Stomach (tissue), 9 donors: ENCODE results near the gene UCHL5. TPM values are rescaled to one million over a fixed set of nuclear protein-coding genes. Genes with fewer than 3 reads are reported as not detected.
A peak's percentile ranks its signal among the peaks of the same experiment; 100 is the strongest.

Source experiments
- DNase-seq, 2 donors: peaks; one replicate each; pipeline versions ENCODE4 v3.0.0 to v3.0.0-alpha.2; 2013 to 2019
- H3K27ac ChIP-seq, 5 donors: fragments of 200-600 bp in 4 of 5; sonication (generic) in 4 of 5; one replicate each; pipeline ENCODE4 v1.5.1; 2013 to 2019; ENCODE audit warnings: mild to moderate bottlenecking in 1 of 5, moderate library complexity in 1 of 5
- H3K27me3 ChIP-seq, 3 donors: fragments of 200-600 bp; sonication (generic); one replicate each; pipeline ENCODE4 v1.5.1; 2017 to 2019; ENCODE audit warnings: mixed run types in 1 of 3
- H3K36me3 ChIP-seq, 4 donors: fragments of 200-600 bp; sonication (generic); 1 replicate in 3 of 4; 2 replicates in 1 of 4; pipeline ENCODE4 v1.5.1; 2016 to 2019
- H3K4me1 ChIP-seq, 4 donors: fragments of 200-600 bp; sonication (generic); one replicate each; pipeline ENCODE4 v1.5.1; 2016 to 2019
- H3K4me3 ChIP-seq, 4 donors: fragments of 200-600 bp; sonication (generic) in 3 of 4; one replicate each; pipeline ENCODE4 v1.5.1; 2016 to 2019; ENCODE audit warnings: mild to moderate bottlenecking in 1 of 4
- H3K9me3 ChIP-seq, 4 donors: fragments of 200-600 bp; sonication (generic); one replicate each; pipeline ENCODE4 v1.5.1; 2016 to 2019
- EP300 ChIP-seq: sonication (generic); formaldehyde crosslinking; IDR thresholded peaks from one replicate; pipeline ENCODE4 v1.6.1; 2017; ENCODE audit warnings: antibody characterized with exemption
- POLR2A ChIP-seq, 4 donors: fragments of 450-650 bp; IDR thresholded peaks; one replicate each; pipeline ENCODE4 v1.6.1; 2016; ENCODE audit warnings: antibody characterized with exemption in 4 of 4, control low read depth in 2 of 4, mild to moderate bottlenecking in 1 of 4, moderate library complexity in 1 of 4
- POLR2AphosphoS5 ChIP-seq, 3 donors: sonication (generic); formaldehyde crosslinking; IDR thresholded peaks; one replicate each; pipeline ENCODE4 v1.6.1; 2016; ENCODE audit warnings: antibody characterized with exemption in 3 of 3
- WGBS, 5 donors: extraction: QIAGEN DNeasy Blood & Tissue Kit in 3 of 5; methylation state at CpG; one replicate each; pipeline versions ENCODE4 v1.1.5 to v1.1.7; 2013 to 2018; 5-methylcytosine and 5-hydroxymethylcytosine counted together
- intact Hi-C: fragments of 100-400 bp; cut with DNase I; formaldehyde crosslinking; loops from one replicate; pipeline ENCODE4 v1.15.1; 2023; ENCODE audit warnings: low total_unique reads
- polyA plus RNA-seq, 3 donors: library from polyadenylated mRNA; stranded (reverse); fragments of 200-250 nt; gene quantifications; one replicate each; pipeline ENCODE4 v1.2.3, GENCODE V29; 2013
- total RNA-seq, 5 donors: library from RNA; depleted of rRNA; stranded (reverse); fragments of >200 nt; gene quantifications; one replicate each; pipeline versions ENCODE4 v1.1.0 to v1.2.3, GENCODE V29; 2014 to 2016
- TF ChIP-seq, protein P1 (sequence below), 7 experiments: fragments of 450-650 bp in 4 of 7; fragments of 200-600 bp in 3 of 7; sonication (generic) in 3 of 7; IDR thresholded peaks; one replicate each; pipeline ENCODE4 v1.5.1; 2016 to 2019; ENCODE audit warnings: antibody characterized with exemption in 7 of 7, control low read depth in 2 of 7, mild to moderate bottlenecking in 1 of 7
- donor health status: healthy with polysubstance abuse.
- donor health status: Bipolar disorder and iron deficiency.
- donor health status: healthy.

The UCHL5 gene
- total and polyA plus RNA-seq, 8 donors = 8.7 to 69.8 (median 24.9) TPM

DNA sequence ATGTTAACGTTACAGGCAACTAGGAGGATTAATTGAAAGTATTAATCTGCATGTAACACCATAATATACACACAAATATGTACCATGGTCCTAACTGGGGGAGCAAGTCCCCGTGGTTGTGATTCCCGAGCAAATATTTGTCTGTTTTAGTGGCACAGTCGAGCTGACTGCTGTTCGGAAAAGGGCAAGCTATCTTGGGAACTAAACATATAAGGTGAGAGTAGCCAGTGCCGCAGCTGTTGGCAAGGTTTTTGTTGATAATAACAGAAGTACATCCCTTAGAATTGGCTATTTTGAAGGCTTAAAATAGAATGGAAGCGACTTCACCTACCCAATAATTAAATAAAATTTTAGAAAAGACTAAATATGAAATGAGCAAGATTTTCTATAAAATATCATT lies 45.5 kb downstream of the UCHL5 start:
- H3K4me3 ChIP-seq = no peak overlapping the region
- DNase-seq = peak in 1 of 2 donors; percentile 26
- intact Hi-C loops = no loop called here

DNA sequence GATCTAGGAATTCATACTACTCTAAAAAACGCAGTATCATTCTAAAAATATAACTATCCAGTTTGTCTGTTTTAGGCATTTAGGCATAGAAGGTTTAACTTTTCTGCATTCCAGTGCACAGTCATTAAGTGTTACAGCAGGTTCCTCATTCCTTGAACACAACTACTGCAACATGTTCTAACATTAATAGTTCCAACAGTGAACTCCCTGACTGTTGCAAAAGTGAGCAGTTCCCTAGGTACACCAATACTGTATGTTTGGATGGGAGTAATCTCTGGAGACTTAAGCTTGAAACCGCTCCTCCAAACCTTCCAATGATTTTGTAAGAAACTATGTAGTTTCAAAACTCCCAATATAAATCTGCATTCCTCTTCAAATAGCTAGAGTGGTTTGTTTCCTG lies 46.2 kb downstream of the UCHL5 start:
- Histone ChIP-seq H3K36me3 (peaks cover 0 to 4% (median 2%) of the 10 kb centered on the region in 4 donors), H3K27me3 (no peaks in the 10 kb centered on the region), H3K4me3 (no peak overlapping the region), H3K9me3 (no peaks in the 10 kb centered on the region), H3K4me1 (peaks cover 7 to 32% (median 18%) of the 10 kb centered on the region in 4 donors), H3K27ac (peak overlapping the region in 1 of 5 donors; percentile 45)
- intact Hi-C loops = no loop called here
- DNase-seq = peak in 1 of 2 donors; percentile 5
- WGBS, 5 donors = 63 to 78% (median 75%) methylated on average over 2 of the region's 2 CpGs
- peak in 1 of 3 donors; percentile 15 for TF ChIP-seq POLR2AphosphoS5 (IDR thresholded peaks at IDR 0.05)
- TF ChIP-seq EP300 = no peak

More for the DNA sequence above, 45.5 kb downstream of the UCHL5 start:
- Histone ChIP-seq H3K36me3 (peaks cover 0 to 4% (median 2%) of the 10 kb centered on the region in 4 donors), H3K27ac (peak overlapping the region in 1 of 5 donors; percentile 45), H3K9me3 (no peaks in the 10 kb centered on the region), H3K4me1 (peaks cover 0 to 25% (median 12%) of the 10 kb centered on the region in 4 donors), H3K27me3 (no peaks in the 10 kb centered on the region)
- no peak for TF ChIP-seq EP300
- TF ChIP-seq POLR2AphosphoS5 (IDR thresholded peaks at IDR 0.05) = no peak
- no peak for TF ChIP-seq POLR2A (IDR thresholded peaks at IDR 0.05)
- TF ChIP-seq, protein P1, sequence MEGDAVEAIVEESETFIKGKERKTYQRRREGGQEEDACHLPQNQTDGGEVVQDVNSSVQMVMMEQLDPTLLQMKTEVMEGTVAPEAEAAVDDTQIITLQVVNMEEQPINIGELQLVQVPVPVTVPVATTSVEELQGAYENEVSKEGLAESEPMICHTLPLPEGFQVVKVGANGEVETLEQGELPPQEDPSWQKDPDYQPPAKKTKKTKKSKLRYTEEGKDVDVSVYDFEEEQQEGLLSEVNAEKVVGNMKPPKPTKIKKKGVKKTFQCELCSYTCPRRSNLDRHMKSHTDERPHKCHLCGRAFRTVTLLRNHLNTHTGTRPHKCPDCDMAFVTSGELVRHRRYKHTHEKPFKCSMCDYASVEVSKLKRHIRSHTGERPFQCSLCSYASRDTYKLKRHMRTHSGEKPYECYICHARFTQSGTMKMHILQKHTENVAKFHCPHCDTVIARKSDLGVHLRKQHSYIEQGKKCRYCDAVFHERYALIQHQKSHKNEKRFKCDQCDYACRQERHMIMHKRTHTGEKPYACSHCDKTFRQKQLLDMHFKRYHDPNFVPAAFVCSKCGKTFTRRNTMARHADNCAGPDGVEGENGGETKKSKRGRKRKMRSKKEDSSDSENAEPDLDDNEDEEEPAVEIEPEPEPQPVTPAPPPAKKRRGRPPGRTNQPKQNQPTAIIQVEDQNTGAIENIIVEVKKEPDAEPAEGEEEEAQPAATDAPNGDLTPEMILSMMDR (IDR thresholded peaks at IDR 0.05) = no peak
- WGBS, 5 donors = 23 to 43% (median 29%) methylated on average over 7 of the region's 7 CpGs

DNA sequence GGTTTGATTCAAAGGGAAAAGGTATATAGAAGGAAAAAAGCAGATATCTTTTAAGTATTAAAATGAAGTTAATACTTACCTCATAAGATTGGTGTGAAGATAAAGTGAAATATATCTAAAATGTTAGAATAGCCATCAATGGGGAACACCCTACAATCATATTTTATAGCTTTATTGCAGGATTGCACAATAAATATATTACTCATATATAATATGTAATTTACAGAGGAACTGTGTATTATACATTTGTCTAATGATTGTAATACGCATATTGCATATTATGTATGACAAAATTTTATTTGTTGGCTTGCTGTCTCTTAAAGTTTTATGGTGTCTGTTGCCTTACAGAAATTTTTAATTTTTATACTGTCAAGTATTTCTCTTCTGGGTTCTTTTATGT lies 47.8 kb downstream of the UCHL5 start:
- no peaks in the 10 kb centered on the region for H3K27me3 ChIP-seq
- no peaks in the 10 kb centered on the region for H3K9me3 ChIP-seq
- H3K27ac ChIP-seq = no peak overlapping the region
- peaks cover 0 to 4% (median 2%) of the 10 kb centered on the region in 4 donors for H3K36me3 ChIP-seq
- no peak overlapping the region for H3K4me3 ChIP-seq
- DNase-seq = no peak
- intact Hi-C loops = no loop called here
- peaks cover 7 to 34% (median 24%) of the 10 kb centered on the region in 4 donors for H3K4me1 ChIP-seq
- WGBS, 5 donors = 94 to 100% (median 97%) methylated on average over 1 of the region's 1 CpG
- TF ChIP-seq POLR2AphosphoS5 (IDR thresholded peaks at IDR 0.05) (no peak), POLR2A (IDR thresholded peaks at IDR 0.05) (no peak), EP300 (no peak)
- TF ChIP-seq, protein P1 (IDR thresholded peaks at IDR 0.05) = no peak

DNA sequence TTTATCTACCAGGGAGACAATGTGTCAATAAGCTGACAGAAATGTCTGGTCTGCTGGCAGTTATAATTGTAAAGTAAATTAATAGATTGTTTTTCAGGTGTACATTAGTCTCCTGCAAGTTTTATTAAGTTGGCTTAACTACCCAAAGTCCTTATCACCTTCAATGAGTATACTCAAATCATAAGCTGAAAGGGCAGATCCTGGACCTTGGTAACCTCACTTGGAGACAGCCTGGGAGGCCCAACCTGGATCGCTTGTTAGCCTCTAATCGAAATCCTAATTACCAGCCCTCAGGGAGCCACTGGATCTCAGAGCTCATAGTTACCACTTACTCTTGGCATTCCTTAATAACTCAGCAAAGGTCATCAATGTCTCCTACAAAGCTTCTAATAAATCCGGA lies 49.7 kb downstream of the UCHL5 start:
- WGBS, 5 donors = 33 to 55% (median 49%) methylated on average over 3 of the region's 3 CpGs
- H3K36me3 ChIP-seq = no peaks in the 10 kb centered on the region
- no peaks in the 10 kb centered on the region for H3K27me3 ChIP-seq
- TF ChIP-seq, protein P1 (IDR thresholded peaks at IDR 0.05) = no peak
- TF ChIP-seq POLR2AphosphoS5 (IDR thresholded peaks at IDR 0.05) = no peak
- no peak for TF ChIP-seq EP300
- TF ChIP-seq POLR2A (IDR thresholded peaks at IDR 0.05) = no peak
- DNase-seq = peak in 1 of 2 donors; percentile 4
- no peak overlapping the region for H3K27ac ChIP-seq
- intact Hi-C loops = no loop called here
- peaks cover 7 to 34% (median 24%) of the 10 kb centered on the region in 4 donors for H3K4me1 ChIP-seq
- no peak overlapping the region for H3K4me3 ChIP-seq
- peaks cover 0 to 5% (median 0%) of the 10 kb centered on the region in 4 donors for H3K9me3 ChIP-seq

DNA sequence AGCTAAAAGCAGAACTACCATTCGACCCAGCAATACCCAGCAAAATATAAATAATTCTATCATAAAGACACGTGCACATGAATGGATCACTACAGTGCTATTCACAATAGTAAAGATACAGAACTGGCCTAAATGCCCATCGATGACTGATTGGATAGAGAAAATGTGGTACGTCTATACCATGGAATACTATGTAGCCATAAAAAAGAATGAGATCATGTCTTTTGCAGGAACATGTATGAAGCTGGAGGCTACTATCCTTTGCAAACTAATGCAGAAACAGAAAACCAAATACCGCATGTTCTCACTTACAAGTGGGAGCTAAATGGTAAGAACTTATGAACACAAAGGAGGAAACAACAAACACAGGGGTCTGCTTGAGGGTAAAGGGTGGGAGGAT lies 53.4 kb downstream of the UCHL5 start:
- peaks cover 7 to 26% (median 15%) of the 10 kb centered on the region in 4 donors for H3K4me1 ChIP-seq
- DNase-seq = no peak
- no peak overlapping the region for H3K27ac ChIP-seq
- TF ChIP-seq, protein P1 (IDR thresholded peaks at IDR 0.05) = no peak
- TF ChIP-seq POLR2A (IDR thresholded peaks at IDR 0.05) = no peak
- TF ChIP-seq POLR2AphosphoS5 (IDR thresholded peaks at IDR 0.05) = no peak
- no peak for TF ChIP-seq EP300
- H3K27me3 ChIP-seq = no peaks in the 10 kb centered on the region
- WGBS, 5 donors = 94 to 100% (median 97%) methylated on average over 5 of the region's 5 CpGs
- H3K4me3 ChIP-seq = no peak overlapping the region
- peaks cover 0 to 6% (median 3%) of the 10 kb centered on the region in 4 donors for H3K9me3 ChIP-seq
- peaks cover 0 to 3% (median 0%) of the 10 kb centered on the region in 4 donors for H3K36me3 ChIP-seq
- intact Hi-C loops = no loop called here
